Measurements from ENCODE around the gene MR1. TPM values are rescaled to one million over a fixed set of nuclear protein-coding genes. Genes with fewer than 3 reads are reported as not detected.

Gene MR1
- polyA plus RNA-seq, 1 of the 3 experiments (the other 2 are of a cell fraction): 7.0 TPM

DNA sequence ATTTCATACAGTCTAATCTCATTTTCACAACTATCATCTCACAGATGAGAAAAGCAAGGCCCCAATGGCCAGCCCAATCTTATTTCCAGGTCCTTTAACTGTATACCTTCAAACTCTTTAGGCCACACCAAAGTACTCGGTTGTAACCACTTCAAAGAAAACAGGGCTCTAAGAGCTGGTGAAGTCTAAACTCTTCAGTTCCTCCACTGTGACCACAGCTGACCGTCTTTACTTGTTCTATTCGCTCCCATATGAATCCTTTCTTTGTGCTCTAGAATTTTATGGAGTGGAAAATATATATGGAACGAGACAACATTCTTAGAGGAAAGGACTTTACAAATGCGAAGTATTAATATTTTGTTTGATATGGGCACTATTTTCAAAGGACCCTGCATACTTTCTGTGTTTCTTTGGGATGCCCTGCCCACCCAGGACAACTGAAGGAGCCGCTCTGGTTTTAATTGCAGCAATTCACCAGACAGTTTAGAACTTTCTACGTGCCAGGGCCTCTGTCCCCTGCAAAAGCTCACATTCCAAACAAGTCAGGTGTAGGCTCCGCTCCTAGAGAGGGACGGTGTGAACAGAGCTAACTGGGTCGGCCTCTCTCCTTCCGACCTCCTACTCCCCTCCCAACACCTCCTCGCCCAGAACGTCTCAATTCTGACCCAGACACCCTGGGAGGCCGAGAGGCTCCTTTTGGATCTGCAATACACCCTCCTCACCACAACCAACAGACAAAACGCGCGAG lies 70.4 kb downstream of the MR1 start:
- ChIA-PET CTCF (interaction anchor here (0.8 to 18.5 kb wide), 8 partner anchors 8 to 240 kb away, joined by 3 to 143 read pairs (median 7); partner anchors contain the start of gene IER5), POLR2A (interaction anchor here (0.9 to 2.3 kb wide), 16 partner anchors 8 to 223 kb away, joined by 3 to 18 read pairs (median 8); partner anchors contain the start of genes IER5 and STX6)
- TF ChIP-seq REST (IDR thresholded peaks at IDR 0.05; ENCODE audit: low read depth, low read length): no peak
- TF ChIP-seq, protein P1, sequence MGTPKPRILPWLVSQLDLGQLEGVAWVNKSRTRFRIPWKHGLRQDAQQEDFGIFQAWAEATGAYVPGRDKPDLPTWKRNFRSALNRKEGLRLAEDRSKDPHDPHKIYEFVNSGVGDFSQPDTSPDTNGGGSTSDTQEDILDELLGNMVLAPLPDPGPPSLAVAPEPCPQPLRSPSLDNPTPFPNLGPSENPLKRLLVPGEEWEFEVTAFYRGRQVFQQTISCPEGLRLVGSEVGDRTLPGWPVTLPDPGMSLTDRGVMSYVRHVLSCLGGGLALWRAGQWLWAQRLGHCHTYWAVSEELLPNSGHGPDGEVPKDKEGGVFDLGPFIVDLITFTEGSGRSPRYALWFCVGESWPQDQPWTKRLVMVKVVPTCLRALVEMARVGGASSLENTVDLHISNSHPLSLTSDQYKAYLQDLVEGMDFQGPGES (IDR thresholded peaks at IDR 0.05; ENCODE audit: low read depth, low read length): no peak
- TF ChIP-seq EP300 (IDR thresholded peaks at IDR 0.05; ENCODE audit: borderline replicate concordance in 1 of 2, low read depth in 1 of 2, low read length in 1 of 2): no peak
- TF ChIP-seq NRF1 (IDR thresholded peaks at IDR 0.05; ENCODE audit: low read depth, low read length): no peak
- WGBS (ENCODE audit: low lambda C conversion rate): 34% methylated on average over 16 of the region's 17 CpGs
- no peaks in the 10 kb centered on the region for H4K20me1 ChIP-seq (ENCODE audit: insufficient read depth)
- peak overlapping the region; percentile 80 to 94 for H3K4me3 ChIP-seq (ENCODE audit: low read depth in 2 of 2, low read length in 1 of 2)
- DNase-seq: no peak
- H3K79me2 ChIP-seq (ENCODE audit: insufficient read depth): peaks cover 27% of the 10 kb centered on the region
- peaks cover 54 to 57% of the 10 kb centered on the region in 2 experiments; a peak in 3 of 4 replicates for H3K4me1 ChIP-seq (ENCODE audit: control insufficient read depth in 1 of 2, insufficient read depth in 2 of 2, low read depth in 1 of 2, low read length in 1 of 2)
- no peaks in the 10 kb centered on the region for H3K9me3 ChIP-seq
- H3F3A ChIP-seq (replicated peaks; ENCODE audit: insufficient read depth): peaks cover 46% of the 10 kb centered on the region
- no peak overlapping the region for H2AFZ ChIP-seq (ENCODE audit: low read depth)
- H3K27me3 ChIP-seq (ENCODE audit: insufficient read depth): no peaks in the 10 kb centered on the region
- H3K4me2 ChIP-seq: peak overlapping the region; percentile 99
- no peaks in the 10 kb centered on the region for H3K36me3 ChIP-seq (replicated peaks in 1 of 2; ENCODE audit: control insufficient read depth in 1 of 2, insufficient read depth in 2 of 2, low read length in 1 of 2)
- peak overlapping the region; percentile 98 for H3K9ac ChIP-seq
- no peaks in the 10 kb centered on the region for H3K9me2 ChIP-seq
- peak overlapping the region; percentile 98 to 99 for H3K27ac ChIP-seq (ENCODE audit: low read depth in 2 of 2, low read length in 1 of 2)

DNA sequence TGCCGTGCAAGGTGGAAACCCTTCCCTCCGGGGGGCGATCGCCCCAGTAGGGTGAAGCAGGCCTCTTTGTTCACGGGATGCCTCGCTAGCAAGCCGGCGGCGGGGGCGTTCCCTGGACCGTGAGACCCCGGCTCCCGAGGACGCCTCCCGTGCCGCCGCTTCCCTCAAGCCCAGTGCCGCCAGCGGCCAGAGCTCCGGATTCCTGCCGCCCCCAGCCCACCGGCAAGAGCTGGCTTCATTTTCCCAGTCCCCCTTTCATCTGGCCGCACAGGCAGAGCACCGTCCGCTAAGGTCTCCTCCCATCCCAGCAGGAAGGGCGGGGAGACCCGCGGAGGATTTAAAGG lies 71.0 kb downstream of the MR1 start:
- Histone ChIP-seq H3K27ac (ENCODE audit: low read depth in 2 of 2, low read length in 1 of 2) (peak overlapping the region; percentile 98 to 99), H3K4me1 (ENCODE audit: control insufficient read depth in 1 of 2, insufficient read depth in 2 of 2, low read depth in 1 of 2, low read length in 1 of 2) (peaks cover 51 to 56% of the 10 kb centered on the region in 2 experiments; a peak in 3 of 4 replicates), H3K36me3 (replicated peaks in 1 of 2; ENCODE audit: control insufficient read depth in 1 of 2, insufficient read depth in 2 of 2, low read length in 1 of 2) (no peaks in the 10 kb centered on the region), H4K20me1 (ENCODE audit: insufficient read depth) (no peaks in the 10 kb centered on the region), H3K27me3 (ENCODE audit: insufficient read depth) (no peaks in the 10 kb centered on the region), H3F3A (replicated peaks; ENCODE audit: insufficient read depth) (peaks cover 41% of the 10 kb centered on the region), H3K9me2 (no peaks in the 10 kb centered on the region), H3K4me2 (peak overlapping the region; percentile 99), H3K79me2 (ENCODE audit: insufficient read depth) (peaks cover 27% of the 10 kb centered on the region), H3K9ac (peak overlapping the region; percentile 98), H3K4me3 (ENCODE audit: low read depth in 2 of 2, low read length in 1 of 2) (peak overlapping the region; percentile 80 to 94), H2AFZ (ENCODE audit: low read depth) (no peak overlapping the region), H3K9me3 (no peaks in the 10 kb centered on the region)
- CTCF ChIA-PET: interaction anchor here (0.8 to 18.5 kb wide), 11 partner anchors 9 to 242 kb away, joined by 3 to 143 read pairs (median 6); partner anchors contain the start of gene IER5
- TF ChIP-seq, protein P2, sequence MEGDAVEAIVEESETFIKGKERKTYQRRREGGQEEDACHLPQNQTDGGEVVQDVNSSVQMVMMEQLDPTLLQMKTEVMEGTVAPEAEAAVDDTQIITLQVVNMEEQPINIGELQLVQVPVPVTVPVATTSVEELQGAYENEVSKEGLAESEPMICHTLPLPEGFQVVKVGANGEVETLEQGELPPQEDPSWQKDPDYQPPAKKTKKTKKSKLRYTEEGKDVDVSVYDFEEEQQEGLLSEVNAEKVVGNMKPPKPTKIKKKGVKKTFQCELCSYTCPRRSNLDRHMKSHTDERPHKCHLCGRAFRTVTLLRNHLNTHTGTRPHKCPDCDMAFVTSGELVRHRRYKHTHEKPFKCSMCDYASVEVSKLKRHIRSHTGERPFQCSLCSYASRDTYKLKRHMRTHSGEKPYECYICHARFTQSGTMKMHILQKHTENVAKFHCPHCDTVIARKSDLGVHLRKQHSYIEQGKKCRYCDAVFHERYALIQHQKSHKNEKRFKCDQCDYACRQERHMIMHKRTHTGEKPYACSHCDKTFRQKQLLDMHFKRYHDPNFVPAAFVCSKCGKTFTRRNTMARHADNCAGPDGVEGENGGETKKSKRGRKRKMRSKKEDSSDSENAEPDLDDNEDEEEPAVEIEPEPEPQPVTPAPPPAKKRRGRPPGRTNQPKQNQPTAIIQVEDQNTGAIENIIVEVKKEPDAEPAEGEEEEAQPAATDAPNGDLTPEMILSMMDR (IDR thresholded peaks at IDR 0.05): peak; percentile 35
- no peak for TF ChIP-seq EP300 (IDR thresholded peaks at IDR 0.05; ENCODE audit: borderline replicate concordance in 1 of 2, low read depth in 1 of 2, low read length in 1 of 2)
- 0 out of 2 replicates have a peak, but pooled peaks have one; percentile 6 for TF ChIP-seq ELF1 (IDR thresholded peaks at IDR 0.05)
- DNase-seq: no peak
- WGBS (ENCODE audit: low lambda C conversion rate): under 1% methylated on average over 11 of the region's 28 CpGs
- POLR2A ChIA-PET: interaction anchor here (0.7 to 2.3 kb wide), 19 partner anchors 8 to 882 kb away, joined by 3 to 18 read pairs (median 6); partner anchors contain the start of genes IER5 and STX6

All from SK-N-SH (cell line).